GM23338 (cell line): ENCODE data around the gene NAA25. TPM values are rescaled to one million over a fixed set of nuclear protein-coding genes. Genes with fewer than 3 reads are reported as not detected.

ENCODE experiments used
- ATAC-seq: fragments of 200-7000 bp; cut with Tn5 transposase; 3 replicates; pipeline ENCODE4 v1.9.1; 2020
- DNase-seq: peaks from one replicate; pipeline ENCODE4 v3.0.0-alpha.2; 2015; ENCODE audit warnings: low spot score
- H2AFZ ChIP-seq: fragments of 200-600 bp; sonication (generic); 2 replicates; pipeline ENCODE4 v1.8.0; 2016; ENCODE audit warnings: antibody characterized with exemption, mild to moderate bottlenecking, moderate library complexity
- H3F3A ChIP-seq: fragments of 200-600 bp; sonication (generic); replicated peaks from 2 replicates; pipeline ENCODE4 v1.8.0; 2017; ENCODE audit warnings: antibody characterized with exemption, mixed run types, low read depth
- H3K27ac ChIP-seq: fragments of 200-600 bp; sonication (generic); 2 replicates; pipeline ENCODE4 v1.6.1; 2016; ENCODE audit warnings: low read depth
- H3K27me3 ChIP-seq: fragments of 200-600 bp; sonication (generic); 2 replicates; pipeline ENCODE4 v1.8.0; 2016; ENCODE audit warnings: mild to moderate bottlenecking, mixed run types, moderate library complexity; ENCODE audit not compliant: insufficient read depth
- H3K36me3 ChIP-seq: fragments of 200-600 bp; sonication (generic); 2 replicates; pipeline ENCODE4 v1.8.0; 2016; ENCODE audit warnings: mild to moderate bottlenecking; ENCODE audit not compliant: insufficient read depth
- H3K4me1 ChIP-seq: fragments of 200-600 bp; sonication (generic); 2 replicates; pipeline ENCODE4 v1.8.0; 2016; ENCODE audit warnings: mild to moderate bottlenecking, moderate library complexity; ENCODE audit not compliant: insufficient read depth
- H3K4me2 ChIP-seq: fragments of 200-600 bp; sonication (generic); 2 replicates; pipeline ENCODE4 v1.7.1; 2017; ENCODE audit warnings: mixed run types
- H3K4me3 ChIP-seq: fragments of 200-600 bp; sonication (generic); 2 replicates; pipeline ENCODE4 v1.6.1; 2016; ENCODE audit warnings: mixed run types
- H3K79me2 ChIP-seq: fragments of 200-600 bp; sonication (generic); replicated peaks from 2 replicates; pipeline ENCODE4 v1.8.0; 2017; ENCODE audit warnings: mild to moderate bottlenecking; ENCODE audit not compliant: insufficient read depth
- H3K9me2 ChIP-seq: fragments of 200-600 bp; sonication (generic); 2 replicates; pipeline ENCODE4 v1.8.0; 2017; ENCODE audit not compliant: insufficient read depth
- H4K20me1 ChIP-seq: fragments of 200-600 bp; sonication (generic); replicated peaks from 2 replicates; pipeline ENCODE4 v1.8.0; 2017; ENCODE audit warnings: mild to moderate bottlenecking; ENCODE audit not compliant: insufficient read depth
- H3K27ac Mint-ChIP-seq: 2 replicates; pipeline ENCODE4 v1.8.0; 2020; ENCODE audit warnings: inconsistent platforms, mild to moderate bottlenecking, moderate library complexity, mixed read lengths
- H3K27me3 Mint-ChIP-seq: 3 replicates; pipeline ENCODE4 v1.8.0; 2022; ENCODE audit warnings: low read depth, mild to moderate bottlenecking, moderate library complexity, mixed read lengths, inconsistent platforms; ENCODE audit not compliant: insufficient read depth, poor library complexity
- H3K36me3 Mint-ChIP-seq: 3 replicates; pipeline ENCODE4 v1.8.0; 2021; ENCODE audit warnings: low read depth, mild to moderate bottlenecking, inconsistent platforms, moderate library complexity, mixed read lengths
- H3K4me1 Mint-ChIP-seq: 3 replicates; pipeline ENCODE4 v1.8.0; 2020; ENCODE audit warnings: mild to moderate bottlenecking, inconsistent platforms, mixed read lengths
- H3K4me3 Mint-ChIP-seq: 3 replicates; pipeline ENCODE4 v1.8.0; 2021; ENCODE audit warnings: moderate library complexity, mild to moderate bottlenecking, inconsistent platforms, mixed read lengths
- H3K9me3 Mint-ChIP-seq: 3 replicates; pipeline ENCODE4 v1.8.0; 2020; ENCODE audit warnings: moderate library complexity, mild to moderate bottlenecking, inconsistent platforms, mixed read lengths
- CREB1 ChIP-seq: fragments of 250-450 bp; sonication (Bioruptor Pico); IDR thresholded peaks from 2 replicates; pipeline ENCODE4 v1.5.0; 2020; ENCODE audit warnings: low read depth, mild to moderate bottlenecking, moderate library complexity
- CTCF ChIP-seq, 2 experiments: fragments of 200-600 bp in 1 of 2; sonication (generic) in 1 of 2; conservative IDR thresholded peaks; 2 replicates each; pipeline versions ENCODE4 v1.5.1 to v1.6.1; 2016 to 2017; ENCODE audit warnings: antibody characterized with exemption in 2 of 2, low read depth in 2 of 2, mild to moderate bottlenecking in 2 of 2, moderate library complexity in 1 of 2
- ETS1 ChIP-seq: IDR thresholded peaks from 2 replicates; pipeline ENCODE4 v1.6.1; 2016; ENCODE audit warnings: antibody characterized with exemption
- EZH2 ChIP-seq: fragments of 200-600 bp; sonication (generic); IDR thresholded peaks from one replicate; pipeline ENCODE4 v1.8.0; 2017; ENCODE audit warnings: antibody characterized with exemption, mild to moderate bottlenecking, low read depth; ENCODE audit not compliant: unreplicated experiment
- JUNB ChIP-seq: IDR thresholded peaks from one replicate; pipeline ENCODE4 v1.6.1; 2016; ENCODE audit warnings: antibody characterized with exemption; ENCODE audit not compliant: unreplicated experiment
- NANOG ChIP-seq: IDR thresholded peaks from 2 replicates; pipeline ENCODE4 v1.6.1; 2016; ENCODE audit warnings: antibody characterized with exemption, borderline replicate concordance
- POLR2AphosphoS5 ChIP-seq: IDR thresholded peaks from 2 replicates; pipeline ENCODE4 v1.6.1; 2016; ENCODE audit warnings: antibody characterized with exemption, low read depth
- STAT1 ChIP-seq: IDR thresholded peaks from one replicate; pipeline ENCODE4 v1.6.1; 2016; ENCODE audit warnings: antibody characterized with exemption; ENCODE audit not compliant: unreplicated experiment
- ZNF114 ChIP-seq: fragments of 250-450 bp; sonication (Bioruptor Pico); IDR thresholded peaks from 2 replicates; pipeline ENCODE4 v1.5.0; 2020; ENCODE audit warnings: mild to moderate bottlenecking, moderate library complexity
- ZNF331 ChIP-seq: fragments of 250-450 bp; sonication (Bioruptor Pico); IDR thresholded peaks from 2 replicates; pipeline ENCODE4 v1.5.0; 2020; ENCODE audit warnings: low read depth, mild to moderate bottlenecking, moderate library complexity
- ZNF462 ChIP-seq: fragments of 250-450 bp; sonication (Bioruptor Pico); IDR thresholded peaks from 2 replicates; pipeline ENCODE4 v1.5.0; 2020; ENCODE audit warnings: mild to moderate bottlenecking, moderate library complexity
- polyA plus RNA-seq: library from polyadenylated mRNA; unstranded; fragments of >200 nt; fragmentation: Nextera tagmentation; extraction: Ambion mirVana; gene quantifications from 2 replicates; pipeline ENCODE4 v1.2.1, GENCODE V29; 2016
- total RNA-seq: library from RNA; depleted of rRNA; stranded (reverse); fragments of >200 nt; shearing (Covaris generic); gene quantifications from 2 replicates; pipeline ENCODE4 v1.2.3, GENCODE V29; 2014

Gene NAA25
- total and polyA plus RNA-seq, 2 experiments from 2014 or later, result 49.0 to 55.1 TPM

GRCh38 chr12:111981987-111982386, 126.6 kb downstream of the NAA25 start:
- Histone ChIP-seq H3K27ac (no peak overlapping the region), H3F3A (no peaks in the 10 kb centered on the region), H3K79me2 (no peaks in the 10 kb centered on the region), H3K9me2 (no peaks in the 10 kb centered on the region), H3K4me3 (no peak overlapping the region), H2AFZ (no peak overlapping the region), H3K4me2 (no peak overlapping the region), H3K36me3 (no peaks in the 10 kb centered on the region), H3K27me3 (no peaks in the 10 kb centered on the region), H3K4me1 (no peaks in the 10 kb centered on the region), H4K20me1 (no peaks in the 10 kb centered on the region)
- no peaks in the 10 kb centered on the region for H3K9me3 Mint-ChIP-seq
- H3K4me1 Mint-ChIP-seq, result no peaks in the 10 kb centered on the region
- DNase-seq, result no peak
- no peaks in the 10 kb centered on the region for H3K36me3 Mint-ChIP-seq
- TF ChIP-seq JUNB, result no peak
- TF ChIP-seq CREB1, result no peak
- TF ChIP-seq ETS1, result no peak
- TF ChIP-seq CTCF (conservative IDR thresholded peaks at IDR 0.05; ENCODE audit: low read depth in 2 of 2), result no peak
- no peak for TF ChIP-seq ZNF462
- TF ChIP-seq STAT1, result no peak
- no peak for TF ChIP-seq ZNF331
- no peak for TF ChIP-seq ZNF114 (CRISPR knock-in tag)
- TF ChIP-seq NANOG, result no peak
- TF ChIP-seq POLR2AphosphoS5, result no peak
- TF ChIP-seq EZH2, result no peak
- no peaks in the 10 kb centered on the region for H3K27me3 Mint-ChIP-seq
- no peak for ATAC-seq
- no peak overlapping the region for H3K27ac Mint-ChIP-seq
- H3K4me3 Mint-ChIP-seq, result no peak overlapping the region
